CD4-positive, CD25-positive, alpha-beta regulatory T cell (primary cell): Measurements from ENCODE around the gene BMP7. TPM values are rescaled to one million over a fixed set of nuclear protein-coding genes. Genes with fewer than 3 reads are reported as not detected.
"Not testable (repeated sequence)": the region's sequence is repeated elsewhere in the genome, so short reads cannot be mapped to it uniquely, and the experiment has no call there.

ENCODE experiments used
- ATAC-seq, 2 donors: fragments of 150-1000 bp; cut with Tn5 transposase; one replicate each; pipeline ENCODE4 v1.10.0; 2021; ENCODE audit warnings: low read depth in 2 of 2, moderate number of reproducible peaks in 2 of 2, moderate library complexity in 1 of 2
- DNase-seq, 3 donors: peaks; one replicate each; pipeline versions ENCODE4 v3.0.0 to v3.0.0-alpha.2; 2012 to 2022; ENCODE audit warnings: mixed read lengths in 1 of 3
- H3K27ac ChIP-seq: one replicate; pipeline ENCODE4 v1.7.0; 2013; ENCODE audit warnings: mild to moderate bottlenecking, low read length; ENCODE audit not compliant: insufficient read depth, poor library complexity, severe bottlenecking
- H3K27me3 ChIP-seq: one replicate; pipeline ENCODE4 v1.7.0; 2013; ENCODE audit warnings: low read length; ENCODE audit not compliant: control insufficient read depth, insufficient read depth
- H3K36me3 ChIP-seq: one replicate; pipeline ENCODE4 v1.7.0; 2013; ENCODE audit warnings: mild to moderate bottlenecking, low read length, moderate library complexity; ENCODE audit not compliant: control insufficient read depth, insufficient read depth
- H3K4me1 ChIP-seq: 2 replicates; pipeline ENCODE4 v1.7.0; 2013; ENCODE audit warnings: mild to moderate bottlenecking, low read length; ENCODE audit not compliant: insufficient read depth, control insufficient read depth, poor library complexity, severe bottlenecking
- H3K4me3 ChIP-seq: one replicate; pipeline ENCODE4 v1.7.0; 2013; ENCODE audit warnings: low read depth, mild to moderate bottlenecking, low read length, moderate library complexity
- H3K9me3 ChIP-seq, 2 experiments: 1 replicate in 1 of 2; 2 replicates in 1 of 2; pipeline ENCODE4 v1.7.0; 2013; ENCODE audit warnings: low read length in 2 of 2, mild to moderate bottlenecking in 1 of 2, moderate library complexity in 1 of 2; ENCODE audit not compliant: control insufficient read depth in 2 of 2
- H3K27ac Mint-ChIP-seq, 3 donors: one replicate each; pipeline ENCODE4 v1.8.0; 2020 to 2022; ENCODE audit warnings: mild to moderate bottlenecking in 3 of 3, mixed read lengths in 3 of 3, moderate library complexity in 2 of 3
- H3K27me3 Mint-ChIP-seq: one replicate; pipeline ENCODE4 v1.8.0; 2022; ENCODE audit warnings: mild to moderate bottlenecking, mixed read lengths
- H3K36me3 Mint-ChIP-seq: one replicate; pipeline ENCODE4 v1.8.0; 2020; ENCODE audit warnings: mixed read lengths
- H3K4me1 Mint-ChIP-seq, 4 donors: one replicate each; pipeline ENCODE4 v1.8.0; 2020 to 2022; ENCODE audit warnings: mixed read lengths in 4 of 4, mild to moderate bottlenecking in 1 of 4
- H3K4me3 Mint-ChIP-seq, 4 donors: one replicate each; pipeline ENCODE4 v1.8.0; 2020 to 2022; ENCODE audit warnings: mild to moderate bottlenecking in 4 of 4, mixed read lengths in 4 of 4, moderate library complexity in 3 of 4
- H3K9me3 Mint-ChIP-seq, 7 donors: one replicate each; pipeline ENCODE4 v1.8.0; 2020 to 2022; ENCODE audit warnings: mixed read lengths in 7 of 7, mild to moderate bottlenecking in 3 of 7, moderate library complexity in 2 of 7
- polyA plus RNA-seq, 4 donors: library from polyadenylated mRNA; unstranded; fragments of 300-500 nt; fragmentation: Illumina TruSeq; gene quantifications; one replicate each; pipeline ENCODE4 v1.2.3, GENCODE V29; 2021
- total RNA-seq: library from RNA; stranded (reverse); gene quantifications from one replicate; pipeline ENCODE4 v1.2.3, GENCODE V29; 2022

Gene BMP7
- total and polyA plus RNA-seq, 5 donors from 2014 or later = not detected

GRCh38 chr20:57268399-57269076, 2.1 kb upstream of the BMP7 start:
- H3K9me3 ChIP-seq = no peaks in the 10 kb centered on the region
- no peak overlapping the region for H3K27ac ChIP-seq
- H3K27me3 ChIP-seq = peaks cover 2% of the 10 kb centered on the region
- Mint-ChIP-seq H3K4me1 (peaks cover 0 to 5% (median 2%) of the 10 kb centered on the region in 4 donors), H3K36me3 (no peaks in the 10 kb centered on the region), H3K27ac (no peak overlapping the region), H3K9me3 (peaks cover 0 to 4% (median 0%) of the 10 kb centered on the region in 7 donors), H3K27me3 (peaks cover 77% of the 10 kb centered on the region), H3K4me3 (no peak overlapping the region)
- DNase-seq = no peak
- H3K36me3 ChIP-seq = no peaks in the 10 kb centered on the region
- H3K4me3 ChIP-seq = no peak overlapping the region
- H3K4me1 ChIP-seq = no peaks in the 10 kb centered on the region
- ATAC-seq = no peak

GRCh38 chr20:57267158-57267821, 849 bp upstream of the BMP7 start:
- H3K36me3 Mint-ChIP-seq = no peaks in the 10 kb centered on the region
- peaks cover 83% of the 10 kb centered on the region for H3K27me3 Mint-ChIP-seq
- no peak overlapping the region for H3K27ac ChIP-seq
- ATAC-seq (no peak), DNase-seq (no peak)
- H3K9me3 Mint-ChIP-seq = peaks cover 0 to 4% (median 0%) of the 10 kb centered on the region in 7 donors
- no peaks in the 10 kb centered on the region for H3K4me1 ChIP-seq
- H3K36me3 ChIP-seq = no peaks in the 10 kb centered on the region
- H3K27me3 ChIP-seq = peaks cover 2% of the 10 kb centered on the region
- no peak overlapping the region for H3K4me3 ChIP-seq
- H3K4me3 Mint-ChIP-seq = peak overlapping the region in 2 of 4 donors; percentile 24 to 52
- H3K4me1 Mint-ChIP-seq = peaks cover 0 to 5% (median 2%) of the 10 kb centered on the region in 4 donors
- H3K9me3 ChIP-seq = no peaks in the 10 kb centered on the region
- H3K27ac Mint-ChIP-seq = no peak overlapping the region

GRCh38 chr20:57265997-57266290, 497 bp downstream of the BMP7 start:
- no peak for DNase-seq
- no peaks in the 10 kb centered on the region for H3K9me3 ChIP-seq
- no peak overlapping the region for H3K27ac Mint-ChIP-seq
- ATAC-seq = no peak
- no peaks in the 10 kb centered on the region for H3K36me3 ChIP-seq
- no peak overlapping the region for H3K27ac ChIP-seq
- peaks cover 0 to 4% (median 0%) of the 10 kb centered on the region in 7 donors for H3K9me3 Mint-ChIP-seq
- H3K4me3 Mint-ChIP-seq = no peak overlapping the region
- no peak overlapping the region for H3K4me3 ChIP-seq
- H3K27me3 Mint-ChIP-seq = peaks cover 83% of the 10 kb centered on the region
- H3K36me3 Mint-ChIP-seq = no peaks in the 10 kb centered on the region
- H3K27me3 ChIP-seq = peaks cover 2% of the 10 kb centered on the region
- H3K4me1 Mint-ChIP-seq = peaks cover 0 to 5% (median 2%) of the 10 kb centered on the region in 4 donors
- H3K4me1 ChIP-seq = no peaks in the 10 kb centered on the region

GRCh38 chr20:57265336-57265996, 975 bp downstream of the BMP7 start:
- ATAC-seq (no peak), DNase-seq (no peak)
- no peak overlapping the region for H3K27ac Mint-ChIP-seq
- no peak overlapping the region for H3K27ac ChIP-seq
- H3K27me3 ChIP-seq = peaks cover 3% of the 10 kb centered on the region
- no peak overlapping the region for H3K4me3 ChIP-seq
- H3K36me3 Mint-ChIP-seq = no peaks in the 10 kb centered on the region
- H3K27me3 Mint-ChIP-seq = peaks cover 83% of the 10 kb centered on the region
- no peaks in the 10 kb centered on the region for H3K9me3 ChIP-seq
- peaks cover 0 to 4% (median 0%) of the 10 kb centered on the region in 7 donors for H3K9me3 Mint-ChIP-seq
- no peaks in the 10 kb centered on the region for H3K4me1 ChIP-seq
- peaks cover 0 to 5% (median 2%) of the 10 kb centered on the region in 4 donors for H3K4me1 Mint-ChIP-seq
- H3K36me3 ChIP-seq = no peaks in the 10 kb centered on the region
- no peak overlapping the region for H3K4me3 Mint-ChIP-seq

- H3K9me3 Mint-ChIP-seq, H3K27ac ChIP-seq, ATAC-seq, H3K27me3 ChIP-seq, H3K27ac Mint-ChIP-seq, DNase-seq, H3K4me3 Mint-ChIP-seq, H3K36me3 ChIP-seq, H3K36me3 Mint-ChIP-seq, H3K4me1 ChIP-seq, H3K4me1 Mint-ChIP-seq, H3K9me3 ChIP-seq, H3K4me3 ChIP-seq: not testable (repeated sequence)
- H3K27me3 Mint-ChIP-seq = peaks cover 88% of the 10 kb centered on the region
Measured at GRCh38 chr20:57264908-57265335, 1.5 kb downstream of the BMP7 start.

- Histone ChIP-seq H3K9me3 (no peaks in the 10 kb centered on the region), H3K27ac (no peak overlapping the region), H3K4me1 (no peaks in the 10 kb centered on the region), H3K4me3 (no peak overlapping the region), H3K27me3 (peaks cover 9% of the 10 kb centered on the region), H3K36me3 (no peaks in the 10 kb centered on the region)
- Mint-ChIP-seq H3K4me3 (no peak overlapping the region), H3K36me3 (no peaks in the 10 kb centered on the region), H3K27me3 (peaks cover 88% of the 10 kb centered on the region), H3K9me3 (peaks cover 0 to 4% (median 0%) of the 10 kb centered on the region in 7 donors), H3K4me1 (peaks cover 0 to 5% (median 2%) of the 10 kb centered on the region in 4 donors), H3K27ac (no peak overlapping the region)
- ATAC-seq (no peak), DNase-seq (no peak)
Measured at GRCh38 chr20:57263801-57264792, 2.3 kb downstream of the BMP7 start.
